ENCODE results near the gene AUTS2.

Gene AUTS2

GRCh38 chr7:70600993-70601392 is 1002.7 kb downstream of the AUTS2 start:
- no peak overlapping the region for H3K4me3 ChIP-seq (ENCODE audit: low read depth, low read length)
- TF ChIP-seq CTCF (IDR thresholded peaks at IDR 0.05; ENCODE audit: low read depth, low read length, missing control alignments) = no peak
- no peak for DNase-seq (ENCODE audit: low read depth)

- TF ChIP-seq CTCF (IDR thresholded peaks at IDR 0.05; ENCODE audit: low read depth, low read length, missing control alignments) = no peak
- no peak for DNase-seq (ENCODE audit: low read depth)
- no peak overlapping the region for H3K4me3 ChIP-seq (ENCODE audit: low read depth, low read length)
Observed at GRCh38 chr7:70602117-70602516, 1003.8 kb downstream of the AUTS2 start.

GRCh38 chr7:70607281-70607680 is 1009.0 kb downstream of the AUTS2 start:
- no peak for DNase-seq (ENCODE audit: low read depth)
- no peak for TF ChIP-seq CTCF (IDR thresholded peaks at IDR 0.05; ENCODE audit: low read depth, low read length, missing control alignments)
- H3K4me3 ChIP-seq (ENCODE audit: low read depth, low read length) = no peak overlapping the region

GRCh38 chr7:70607759-70608158 is 1009.5 kb downstream of the AUTS2 start:
- TF ChIP-seq CTCF (IDR thresholded peaks at IDR 0.05; ENCODE audit: low read depth, low read length, missing control alignments) = no peak
- DNase-seq (ENCODE audit: low read depth) = no peak
- no peak overlapping the region for H3K4me3 ChIP-seq (ENCODE audit: low read depth, low read length)

GRCh38 chr7:70608229-70608628 is 1010.0 kb downstream of the AUTS2 start:
- TF ChIP-seq CTCF (IDR thresholded peaks at IDR 0.05; ENCODE audit: low read depth, low read length, missing control alignments) = no peak
- no peak overlapping the region for H3K4me3 ChIP-seq (ENCODE audit: low read depth, low read length)
- no peak for DNase-seq (ENCODE audit: low read depth)

GRCh38 chr7:70612811-70613210 is 1014.5 kb downstream of the AUTS2 start:
- DNase-seq (ENCODE audit: low read depth) = no peak
- H3K4me3 ChIP-seq (ENCODE audit: low read depth, low read length) = no peak overlapping the region
- TF ChIP-seq CTCF (IDR thresholded peaks at IDR 0.05; ENCODE audit: low read depth, low read length, missing control alignments) = no peak

- H3K4me3 ChIP-seq (ENCODE audit: low read depth, low read length) = no peak overlapping the region
- no peak for DNase-seq (ENCODE audit: low read depth)
- no peak for TF ChIP-seq CTCF (IDR thresholded peaks at IDR 0.05; ENCODE audit: low read depth, low read length, missing control alignments)
Observed at GRCh38 chr7:70614237-70615045, 1016.2 kb downstream of the AUTS2 start.

All from GM12864 (cell line).